ENCODE measurements around the gene ABCG5. TPM values are rescaled to one million over a fixed set of nuclear protein-coding genes. Genes with fewer than 3 reads are reported as not detected.

Gene ABCG5
- polyA plus RNA-seq, 1 donor (not counting 4 experiments of a cell fraction or from before 2014, with no cell fraction given): not detected

DNA sequence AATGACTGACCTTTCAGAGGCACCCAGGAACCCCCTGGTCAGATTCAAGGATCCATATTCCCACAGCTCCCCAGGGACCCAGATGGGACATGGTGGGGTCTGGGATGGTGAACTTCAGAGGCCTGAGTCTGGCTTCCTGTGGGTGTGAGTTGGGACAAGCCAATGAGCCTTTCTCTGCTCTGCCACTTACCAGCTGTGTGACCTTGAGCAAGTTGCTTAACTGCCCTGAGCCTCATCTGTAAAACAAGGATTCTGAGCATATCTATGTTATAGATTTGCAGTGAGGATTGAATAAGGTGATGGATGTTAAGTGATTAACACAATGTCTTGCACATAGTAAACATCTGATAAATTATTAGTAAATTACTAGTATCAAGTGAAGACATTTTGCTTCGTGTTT, 6.5 kb upstream of the ABCG5 start:
- Histone ChIP-seq H3K27ac (ENCODE audit: control insufficient read depth, insufficient read depth, low read length) (no peak overlapping the region), H2AFZ (ENCODE audit: control insufficient read depth, low read length) (no peak overlapping the region), H3K4me1 (ENCODE audit: control insufficient read depth, extremely low read depth, insufficient read depth, low read length) (peaks cover 5% of the 10 kb centered on the region), H3K9me3 (ENCODE audit: control insufficient read depth, low read depth, low read length) (no peaks in the 10 kb centered on the region), H3K79me2 (ENCODE audit: control insufficient read depth, insufficient read depth, low read length) (no peaks in the 10 kb centered on the region), H3K4me2 (ENCODE audit: control insufficient read depth, extremely low read depth, insufficient read depth, low read depth, low read length) (no peak overlapping the region), H3K36me3 (ENCODE audit: control insufficient read depth in 2 of 2, extremely low read depth in 1 of 2, insufficient read depth in 2 of 2, low read length in 2 of 2) (no peaks in the 10 kb centered on the region), H4K20me1 (ENCODE audit: control insufficient read depth, extremely low read depth, insufficient read depth, low read length) (no peaks in the 10 kb centered on the region), H3K4me3 (ENCODE audit: control insufficient read depth in 2 of 3, extremely low read depth in 1 of 3, insufficient read depth in 2 of 3, low read depth in 1 of 3, low read length in 3 of 3) (no peak overlapping the region), H3K9me1 (ENCODE audit: control insufficient read depth, extremely low read depth, insufficient read depth, low read length) (no peaks in the 10 kb centered on the region), H3K9ac (ENCODE audit: control insufficient read depth, extremely low read depth, insufficient read depth, low read length) (no peak overlapping the region), H3K27me3 (ENCODE audit: control insufficient read depth, extremely low read depth, insufficient read depth, low read length) (peaks cover 17% of the 10 kb centered on the region)
- DNase-seq (ENCODE audit: low read depth, low spot score): no peak
- TF ChIP-seq EZH2 (IDR thresholded peaks at IDR 0.05; ENCODE audit: low read length) (no peak), CTCF (optimal IDR thresholded peaks at IDR 0.05 in 1 of 3, IDR thresholded peaks at IDR 0.05 in 1 of 3, conservative IDR thresholded peaks at IDR 0.05 in 1 of 3; ENCODE audit: extremely low read depth in 1 of 3, insufficient read depth in 2 of 3, low read length in 3 of 3) (no peak)
- FAIRE-seq: no peak
- dilution Hi-C loops (cut with MboI; ENCODE audit: extremely low pct_ligation_motif_present, low sequenced_read_pairs): no loop called here

GRCh38 chr2:43842866-43843226, 4.2 kb upstream of the ABCG5 start:
- DNase-seq (ENCODE audit: low read depth, low spot score): no peak
- H4K20me1 ChIP-seq (ENCODE audit: control insufficient read depth, extremely low read depth, insufficient read depth, low read length): no peaks in the 10 kb centered on the region
- no peaks in the 10 kb centered on the region for H3K9me3 ChIP-seq (ENCODE audit: control insufficient read depth, low read depth, low read length)
- H3K36me3 ChIP-seq (ENCODE audit: control insufficient read depth in 2 of 2, extremely low read depth in 1 of 2, insufficient read depth in 2 of 2, low read length in 2 of 2): no peaks in the 10 kb centered on the region
- H3K4me1 ChIP-seq (ENCODE audit: control insufficient read depth, extremely low read depth, insufficient read depth, low read length): peaks cover 5% of the 10 kb centered on the region
- no peak overlapping the region for H3K4me3 ChIP-seq (ENCODE audit: control insufficient read depth in 2 of 3, extremely low read depth in 1 of 3, insufficient read depth in 2 of 3, low read depth in 1 of 3, low read length in 3 of 3)
- no peaks in the 10 kb centered on the region for H3K79me2 ChIP-seq (ENCODE audit: control insufficient read depth, insufficient read depth, low read length)
- no peak overlapping the region for H3K9ac ChIP-seq (ENCODE audit: control insufficient read depth, extremely low read depth, insufficient read depth, low read length)
- FAIRE-seq: no peak
- dilution Hi-C loops (cut with MboI; ENCODE audit: extremely low pct_ligation_motif_present, low sequenced_read_pairs): no loop called here
- H2AFZ ChIP-seq (ENCODE audit: control insufficient read depth, low read length): no peak overlapping the region
- no peak overlapping the region for H3K27ac ChIP-seq (ENCODE audit: control insufficient read depth, insufficient read depth, low read length)
- no peak overlapping the region for H3K4me2 ChIP-seq (ENCODE audit: control insufficient read depth, extremely low read depth, insufficient read depth, low read depth, low read length)
- peaks cover 19% of the 10 kb centered on the region for H3K27me3 ChIP-seq (ENCODE audit: control insufficient read depth, extremely low read depth, insufficient read depth, low read length)
- TF ChIP-seq CTCF (optimal IDR thresholded peaks at IDR 0.05 in 1 of 3, IDR thresholded peaks at IDR 0.05 in 1 of 3, conservative IDR thresholded peaks at IDR 0.05 in 1 of 3; ENCODE audit: extremely low read depth in 1 of 3, insufficient read depth in 2 of 3, low read length in 3 of 3) (no peak), EZH2 (IDR thresholded peaks at IDR 0.05; ENCODE audit: low read length) (no peak)
- H3K9me1 ChIP-seq (ENCODE audit: control insufficient read depth, extremely low read depth, insufficient read depth, low read length): no peaks in the 10 kb centered on the region
